GM12891 (cell line): ENCODE data around the gene MRPL34.

Experiments
- PAX5 ChIP-seq: IDR thresholded peaks from 2 replicates; pipeline ENCODE4 v1.6.1; 2011; ENCODE audit warnings: low read length, moderate library complexity, mild to moderate bottlenecking; ENCODE audit not compliant: insufficient read depth, severe bottlenecking
- POLR2A ChIP-seq: IDR thresholded peaks from 2 replicates; pipeline ENCODE4 v1.6.1; 2011; ENCODE audit warnings: low read depth, low read length, control low read depth
- POLR2AphosphoS5 ChIP-seq: IDR thresholded peaks from 2 replicates; pipeline ENCODE4 v1.6.1; 2011; ENCODE audit warnings: low read depth, low read length, control low read depth
- POU2F2 ChIP-seq: IDR thresholded peaks from 2 replicates; pipeline ENCODE4 v1.6.1; 2011; ENCODE audit warnings: low read depth, mild to moderate bottlenecking, control low read depth, low read length, moderate library complexity
- TAF1 ChIP-seq: IDR thresholded peaks from 2 replicates; pipeline ENCODE4 v1.6.1; 2011; ENCODE audit warnings: low read depth, low read length, control low read depth

- TF ChIP-seq POLR2A (no peak), POLR2AphosphoS5 (no peak), TAF1 (no peak), PAX5 (no peak), POU2F2 (no peak)
Measured at GRCh38 chr19:17325881-17326594, 20.4 kb downstream of the MRPL34 start.
